ENCODE measurements around the gene TLR8. TPM values are rescaled to one million over a fixed set of nuclear protein-coding genes. Genes with fewer than 3 reads are reported as not detected.

TLR8 gene
- total RNA-seq, 1 experiment from 2014 or later: not detected

- TF ChIP-seq FOXP4 (CRISPR knock-in tag; IDR thresholded peaks at IDR 0.05) (no peak), ZNF423 (CRISPR knock-in tag; IDR thresholded peaks at IDR 0.05) (no peak), ZNF416 (CRISPR knock-in tag; IDR thresholded peaks at IDR 0.05) (no peak)
- TF ChIP-seq, protein P1, sequence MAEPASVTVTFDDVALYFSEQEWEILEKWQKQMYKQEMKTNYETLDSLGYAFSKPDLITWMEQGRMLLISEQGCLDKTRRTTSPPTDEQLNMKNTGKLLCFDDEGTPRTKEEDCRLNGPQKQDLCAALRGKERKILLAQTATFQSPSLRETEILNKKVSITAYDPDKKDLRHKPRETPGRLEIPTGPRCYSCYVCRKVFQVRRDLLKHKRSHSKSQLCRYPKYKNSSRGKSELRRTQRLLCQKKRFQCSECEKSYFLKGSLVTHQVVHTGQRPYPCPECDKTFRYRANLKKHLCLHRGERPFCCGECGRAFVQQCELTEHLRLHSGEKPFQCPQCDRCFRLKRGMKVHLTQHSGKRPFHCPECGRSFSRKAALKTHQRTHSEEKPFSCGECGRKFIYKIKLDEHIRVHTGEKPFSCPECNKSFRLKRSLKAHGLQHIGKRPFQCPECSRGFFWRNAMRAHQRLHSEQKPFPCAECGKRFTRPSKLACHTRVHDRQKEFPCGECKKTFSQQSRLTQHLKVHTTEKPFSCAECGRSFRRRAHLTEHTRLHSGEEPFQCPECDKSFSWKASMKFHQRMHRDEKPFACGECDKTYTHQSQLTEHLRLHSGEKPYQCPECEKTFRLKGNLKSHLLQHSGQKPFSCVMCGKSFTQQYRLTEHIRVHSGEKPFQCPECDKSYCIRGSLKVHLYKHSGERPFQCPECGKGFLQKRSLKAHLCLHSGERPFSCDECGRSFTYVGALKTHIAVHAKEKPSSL (CRISPR knock-in tag; conservative IDR thresholded peaks at IDR 0.05): no peak
Measured at GRCh38 chrX:12867685-12868084, 38.7 kb upstream of the TLR8 start (continued).

- Mint-ChIP-seq H3K36me3 (peaks cover 6% of the 10 kb centered on the region; the same call in 1 of the 2 replicates), H3K4me3 (no peak overlapping the region), H3K27ac (no peak overlapping the region), H3K9me3 (peaks cover 12% of the 10 kb centered on the region; the same call in 1 of the 2 replicates), H3K27me3 (ENCODE audit: low read depth) (no peaks in the 10 kb centered on the region), H3K4me1 (peaks cover 32% of the 10 kb centered on the region)
- ChIA-PET POLR2A (no interaction called here), CTCF (no interaction called here)
- ATAC-seq: no peak
- TF ChIP-seq ELF4 (CRISPR knock-in tag; IDR thresholded peaks at IDR 0.05; ENCODE audit: low read depth): no peak
- TF ChIP-seq, protein P2, sequence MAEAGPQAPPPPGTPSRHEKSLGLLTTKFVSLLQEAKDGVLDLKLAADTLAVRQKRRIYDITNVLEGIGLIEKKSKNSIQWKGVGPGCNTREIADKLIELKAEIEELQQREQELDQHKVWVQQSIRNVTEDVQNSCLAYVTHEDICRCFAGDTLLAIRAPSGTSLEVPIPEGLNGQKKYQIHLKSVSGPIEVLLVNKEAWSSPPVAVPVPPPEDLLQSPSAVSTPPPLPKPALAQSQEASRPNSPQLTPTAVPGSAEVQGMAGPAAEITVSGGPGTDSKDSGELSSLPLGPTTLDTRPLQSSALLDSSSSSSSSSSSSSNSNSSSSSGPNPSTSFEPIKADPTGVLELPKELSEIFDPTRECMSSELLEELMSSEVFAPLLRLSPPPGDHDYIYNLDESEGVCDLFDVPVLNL (CRISPR knock-in tag; IDR thresholded peaks at IDR 0.05; ENCODE audit: borderline replicate concordance, low read depth): no peak
- TF ChIP-seq ESRRA (CRISPR knock-in tag; IDR thresholded peaks at IDR 0.05; ENCODE audit: borderline replicate concordance): no peak
- TF ChIP-seq, protein P3, sequence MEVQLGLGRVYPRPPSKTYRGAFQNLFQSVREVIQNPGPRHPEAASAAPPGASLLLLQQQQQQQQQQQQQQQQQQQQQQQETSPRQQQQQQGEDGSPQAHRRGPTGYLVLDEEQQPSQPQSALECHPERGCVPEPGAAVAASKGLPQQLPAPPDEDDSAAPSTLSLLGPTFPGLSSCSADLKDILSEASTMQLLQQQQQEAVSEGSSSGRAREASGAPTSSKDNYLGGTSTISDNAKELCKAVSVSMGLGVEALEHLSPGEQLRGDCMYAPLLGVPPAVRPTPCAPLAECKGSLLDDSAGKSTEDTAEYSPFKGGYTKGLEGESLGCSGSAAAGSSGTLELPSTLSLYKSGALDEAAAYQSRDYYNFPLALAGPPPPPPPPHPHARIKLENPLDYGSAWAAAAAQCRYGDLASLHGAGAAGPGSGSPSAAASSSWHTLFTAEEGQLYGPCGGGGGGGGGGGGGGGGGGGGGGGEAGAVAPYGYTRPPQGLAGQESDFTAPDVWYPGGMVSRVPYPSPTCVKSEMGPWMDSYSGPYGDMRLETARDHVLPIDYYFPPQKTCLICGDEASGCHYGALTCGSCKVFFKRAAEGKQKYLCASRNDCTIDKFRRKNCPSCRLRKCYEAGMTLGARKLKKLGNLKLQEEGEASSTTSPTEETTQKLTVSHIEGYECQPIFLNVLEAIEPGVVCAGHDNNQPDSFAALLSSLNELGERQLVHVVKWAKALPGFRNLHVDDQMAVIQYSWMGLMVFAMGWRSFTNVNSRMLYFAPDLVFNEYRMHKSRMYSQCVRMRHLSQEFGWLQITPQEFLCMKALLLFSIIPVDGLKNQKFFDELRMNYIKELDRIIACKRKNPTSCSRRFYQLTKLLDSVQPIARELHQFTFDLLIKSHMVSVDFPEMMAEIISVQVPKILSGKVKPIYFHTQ (CRISPR knock-in tag; IDR thresholded peaks at IDR 0.05): no peak
- TF ChIP-seq NR1H2 (CRISPR knock-in tag; IDR thresholded peaks at IDR 0.05): no peak
- no peak for TF ChIP-seq CDX4 (CRISPR knock-in tag; IDR thresholded peaks at IDR 0.05; ENCODE audit: borderline replicate concordance)
- no peak for TF ChIP-seq ZNF512 (CRISPR knock-in tag; IDR thresholded peaks at IDR 0.05; ENCODE audit: borderline replicate concordance)
- TF ChIP-seq TP53 (CRISPR knock-in tag; IDR thresholded peaks at IDR 0.05): no peak
- no peak for DNase-seq (ENCODE audit: low spot score)
Measured at GRCh38 chrX:12868747-12869146, 37.7 kb upstream of the TLR8 start.

DNA sequence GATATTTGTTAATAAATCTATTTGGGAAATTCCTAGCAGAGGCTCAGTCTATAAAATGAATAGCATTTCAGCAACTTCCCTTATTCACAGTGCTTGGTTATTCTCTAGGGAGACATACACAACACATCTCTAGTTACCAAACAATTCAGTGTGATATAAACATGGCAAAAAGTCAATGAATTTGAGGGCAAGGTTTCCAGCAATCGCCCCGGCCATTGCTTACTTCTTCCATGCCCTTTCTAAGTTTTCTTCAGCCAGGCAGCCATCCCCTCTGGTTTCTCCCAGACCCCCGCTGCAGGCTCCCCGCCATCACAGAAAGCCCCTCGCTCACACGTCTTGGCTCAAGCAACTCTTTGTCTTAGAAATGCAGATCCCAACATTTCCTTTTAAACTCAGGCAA lies 35.2 kb upstream of the TLR8 start:
- no peak overlapping the region for H3K27ac Mint-ChIP-seq
- H3K9me3 Mint-ChIP-seq: peaks cover 4% of the 10 kb centered on the region; the same call in 1 of the 2 replicates
- no peak for ATAC-seq
- no peak for DNase-seq (ENCODE audit: low spot score)
- CTCF ChIA-PET: no interaction called here
- POLR2A ChIA-PET: no interaction called here
- no peaks in the 10 kb centered on the region for H3K27me3 Mint-ChIP-seq (ENCODE audit: low read depth)
- peaks cover 32% of the 10 kb centered on the region for H3K4me1 Mint-ChIP-seq
- no peaks in the 10 kb centered on the region for H3K36me3 Mint-ChIP-seq
- TF ChIP-seq, protein P4, sequence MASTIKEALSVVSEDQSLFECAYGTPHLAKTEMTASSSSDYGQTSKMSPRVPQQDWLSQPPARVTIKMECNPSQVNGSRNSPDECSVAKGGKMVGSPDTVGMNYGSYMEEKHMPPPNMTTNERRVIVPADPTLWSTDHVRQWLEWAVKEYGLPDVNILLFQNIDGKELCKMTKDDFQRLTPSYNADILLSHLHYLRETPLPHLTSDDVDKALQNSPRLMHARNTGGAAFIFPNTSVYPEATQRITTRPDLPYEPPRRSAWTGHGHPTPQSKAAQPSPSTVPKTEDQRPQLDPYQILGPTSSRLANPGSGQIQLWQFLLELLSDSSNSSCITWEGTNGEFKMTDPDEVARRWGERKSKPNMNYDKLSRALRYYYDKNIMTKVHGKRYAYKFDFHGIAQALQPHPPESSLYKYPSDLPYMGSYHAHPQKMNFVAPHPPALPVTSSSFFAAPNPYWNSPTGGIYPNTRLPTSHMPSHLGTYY (CRISPR knock-in tag; IDR thresholded peaks at IDR 0.05): no peak
- TF ChIP-seq CREM (CRISPR knock-in tag; IDR thresholded peaks at IDR 0.05) (no peak), KAT7 (CRISPR knock-in tag; IDR thresholded peaks at IDR 0.05; ENCODE audit: borderline replicate concordance) (no peak), ETV6 (CRISPR knock-in tag; IDR thresholded peaks at IDR 0.05) (no peak), PREB (CRISPR knock-in tag; IDR thresholded peaks at IDR 0.05; ENCODE audit: borderline replicate concordance) (no peak), RELA (CRISPR knock-in tag; IDR thresholded peaks at IDR 0.05; ENCODE audit: borderline replicate concordance) (no peak)
- no peak overlapping the region for H3K4me3 Mint-ChIP-seq

All from WTC11 (cell line).